Measurements from ENCODE around the gene EGFL6.
A peak's percentile ranks its signal among the peaks of the same experiment; 100 is the strongest.
"Not testable (repeated sequence)": the region's sequence is repeated elsewhere in the genome, so short reads cannot be mapped to it uniquely, and the experiment has no call there.

The EGFL6 gene

DNA sequence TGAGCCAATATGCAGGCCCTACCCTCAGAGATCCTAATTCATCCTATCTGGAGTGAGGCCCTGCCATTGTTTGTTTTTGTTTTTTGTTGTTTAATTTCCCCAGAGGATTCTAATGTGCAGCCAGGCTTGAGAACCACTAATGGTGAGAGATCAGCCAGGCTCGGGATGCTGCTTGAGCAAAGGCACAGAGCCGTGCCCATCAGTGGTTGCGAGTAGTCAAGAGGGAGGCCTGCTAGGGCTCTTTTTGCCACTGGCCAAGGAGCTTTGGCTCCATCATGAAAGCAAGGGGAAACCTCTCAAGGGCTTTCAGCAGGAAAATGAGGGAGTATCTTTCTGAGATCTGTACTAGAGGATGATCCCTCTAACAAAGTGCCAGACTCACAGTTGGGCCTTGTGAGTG, 86.3 kb downstream of the EGFL6 start:
- no peak for DNase-seq

DNA sequence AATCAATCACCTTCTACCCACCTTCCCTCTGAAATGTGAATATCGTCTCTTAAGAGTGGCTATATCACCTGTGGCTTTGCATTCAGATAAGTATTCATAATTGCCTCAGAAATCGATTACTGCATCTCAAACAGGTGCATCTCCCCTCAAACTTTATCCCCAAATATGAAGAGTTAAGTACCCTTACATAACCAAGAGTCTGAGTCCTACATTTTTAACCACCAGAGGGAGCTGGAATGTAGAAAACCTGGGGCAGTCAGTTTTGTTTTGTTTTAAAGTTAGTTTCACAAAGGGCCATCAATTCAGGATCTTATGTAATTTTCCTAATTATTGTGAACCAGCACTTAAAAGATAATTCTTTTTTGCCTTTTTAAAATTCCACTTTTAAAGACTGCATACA, 89.2 kb downstream of the EGFL6 start:
- DNase-seq = peak; percentile 24

DNA sequence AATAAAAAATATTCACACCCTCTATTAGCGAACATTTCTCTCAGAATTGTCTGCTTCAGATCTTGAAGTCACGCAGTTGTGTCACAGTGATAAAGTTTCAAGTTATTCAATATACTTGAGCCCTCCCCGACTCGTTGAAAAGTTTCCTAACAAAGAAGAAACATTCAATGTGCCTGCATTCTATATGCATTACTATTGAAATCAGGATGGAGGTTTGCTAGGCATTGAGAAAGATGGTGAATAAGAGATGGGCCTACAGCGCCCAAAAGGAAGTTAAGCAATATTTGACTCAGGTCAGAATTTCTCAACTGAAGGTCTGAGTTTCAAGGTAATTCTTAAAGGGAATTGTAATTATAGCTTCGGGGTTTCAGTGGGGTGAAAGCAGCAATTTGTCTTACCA, 89.7 kb downstream of the EGFL6 start:
- DNase-seq = no peak

DNA sequence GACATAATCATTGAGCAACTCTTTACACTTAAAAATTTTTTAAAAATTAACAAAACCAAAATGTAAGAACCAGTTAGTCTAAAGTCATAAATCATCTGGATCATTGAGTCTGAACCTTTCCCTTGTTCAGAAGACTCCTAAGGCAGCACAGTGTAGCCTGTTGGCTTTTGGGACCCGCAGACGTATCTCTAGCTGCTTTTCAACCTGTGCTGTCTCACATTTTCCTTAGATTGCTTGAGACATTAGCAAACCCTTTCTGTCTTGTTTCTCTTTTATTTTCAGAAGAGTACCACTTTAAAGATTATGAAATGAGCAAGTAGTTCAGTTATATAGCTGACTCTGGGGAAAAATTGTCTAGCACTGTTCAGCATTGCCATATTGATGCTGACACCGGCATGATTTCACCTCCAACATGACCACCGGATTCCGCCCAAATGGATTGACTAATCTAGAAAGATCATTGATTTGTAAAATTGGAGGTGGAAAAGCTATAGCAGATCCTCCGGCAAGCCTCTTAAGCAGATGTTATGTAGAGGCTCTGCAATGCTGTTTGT, 92.4 kb downstream of the EGFL6 start:
- DNase-seq = no peak

DNA sequence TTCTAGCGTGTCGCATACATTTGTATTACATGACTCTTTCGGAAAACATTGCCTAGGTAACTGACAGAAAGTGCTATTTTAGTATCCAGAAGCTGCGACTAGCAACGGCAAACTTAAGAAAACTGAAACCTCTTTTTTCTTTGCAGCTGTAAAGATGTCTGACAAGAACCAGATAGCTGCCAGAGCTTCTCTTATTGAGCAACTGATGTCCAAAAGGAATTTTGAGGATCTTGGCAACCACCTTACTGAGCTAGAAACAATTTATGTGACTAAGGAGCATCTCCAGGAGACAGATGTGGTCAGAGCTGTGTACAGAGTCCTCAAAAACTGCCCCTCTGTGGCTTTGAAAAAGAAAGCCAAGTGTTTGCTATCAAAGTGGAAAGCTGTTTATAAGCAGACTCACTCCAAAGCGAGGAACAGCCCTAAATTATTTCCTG, 93.0 kb downstream of the EGFL6 start:
- no peak for DNase-seq

- no peak for DNase-seq
Observed at GRCh38 chrX:13664020-13664419, 94.6 kb downstream of the EGFL6 start.

GRCh38 chrX:13666836-13667235, 97.4 kb downstream of the EGFL6 start:
- DNase-seq = no peak

DNA sequence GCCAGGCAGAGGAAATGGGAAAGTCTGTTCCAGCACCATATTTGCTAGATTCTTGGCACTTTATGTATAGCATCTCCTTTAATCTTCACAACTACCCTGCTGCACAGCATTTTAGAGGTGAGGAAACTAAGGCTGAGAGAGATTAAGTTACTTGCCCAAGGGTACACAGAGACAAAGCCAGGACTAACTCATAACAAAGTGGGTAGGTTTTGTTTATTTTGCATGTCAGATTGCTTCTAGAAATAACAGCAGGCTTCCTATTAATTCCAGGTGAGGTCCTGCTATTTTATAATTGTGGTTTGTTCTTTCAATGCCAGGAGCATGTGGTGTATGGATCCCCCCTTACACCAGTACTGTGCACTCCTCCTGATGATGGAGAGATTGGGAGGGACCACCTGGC, 98.5 kb downstream of the EGFL6 start:
- DNase-seq = no peak

DNA sequence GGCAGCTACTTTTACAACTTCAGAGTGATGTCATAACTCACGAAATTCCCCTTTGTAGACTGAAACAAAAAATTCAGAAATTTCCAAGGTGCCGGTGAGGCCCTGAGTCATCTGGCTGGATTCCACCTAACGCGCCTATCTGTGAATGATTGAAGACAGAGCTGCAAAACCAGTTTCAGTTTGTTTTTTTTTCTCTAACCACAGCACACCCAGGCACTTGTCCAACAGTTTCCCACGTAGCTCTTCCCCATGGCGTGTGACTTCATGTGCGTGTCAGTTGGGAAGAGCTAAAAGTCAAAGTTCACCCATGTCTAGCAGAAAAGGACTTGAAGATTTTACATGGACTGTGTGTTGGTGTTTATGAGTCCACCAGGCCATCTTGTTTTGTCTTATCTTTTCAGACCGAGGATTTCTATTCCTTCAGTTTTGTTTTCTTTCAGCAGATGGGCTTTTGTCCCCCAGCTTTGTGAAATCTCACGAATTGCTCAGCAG, 99.9 kb downstream of the EGFL6 start:
- no peak for DNase-seq

DNA sequence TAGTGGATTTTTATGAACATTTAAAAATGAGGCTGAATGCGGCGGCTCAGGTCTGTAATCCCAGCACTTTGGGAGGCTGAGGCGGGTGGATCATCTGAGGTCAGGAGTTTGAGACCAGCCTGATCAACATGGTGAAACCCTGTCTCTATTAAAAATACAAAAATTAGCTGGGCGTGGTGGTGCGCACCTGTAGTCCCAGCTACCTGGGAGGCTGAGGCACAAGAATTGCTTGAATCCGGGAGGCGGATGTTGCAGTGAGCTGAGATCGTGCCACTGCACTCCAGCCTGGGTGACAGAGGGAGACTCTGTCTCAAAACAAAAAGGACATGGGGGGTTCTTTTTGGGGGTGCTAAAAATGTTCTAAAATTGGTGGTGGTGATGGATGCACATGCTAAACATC, 100.4 kb downstream of the EGFL6 start:
- not testable (repeated sequence) for DNase-seq

DNA sequence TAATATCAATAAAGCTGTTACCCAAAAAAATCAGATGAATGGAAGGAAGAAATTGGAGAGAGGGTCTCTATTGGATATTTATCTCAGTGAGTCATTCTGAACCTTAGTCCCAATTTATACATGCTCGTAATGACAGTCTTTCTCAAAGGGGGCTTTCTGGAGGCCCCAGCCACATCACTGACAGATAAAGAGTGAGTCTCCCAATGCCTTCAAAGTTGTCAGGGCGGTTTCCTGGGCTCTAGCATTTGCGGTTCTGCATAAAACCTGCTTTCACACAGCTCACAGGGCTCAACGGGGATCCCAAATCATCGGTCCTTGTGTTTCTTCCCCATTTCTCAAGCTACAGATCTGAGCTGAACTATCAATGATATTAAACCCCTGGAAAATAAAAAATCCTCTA, 100.8 kb downstream of the EGFL6 start:
- no peak for DNase-seq

- DNase-seq = no peak
Observed at GRCh38 chrX:13673016-13673415, 103.6 kb downstream of the EGFL6 start.

- no peak for DNase-seq
Observed at GRCh38 chrX:13676885-13677284, 107.5 kb downstream of the EGFL6 start.

DNA sequence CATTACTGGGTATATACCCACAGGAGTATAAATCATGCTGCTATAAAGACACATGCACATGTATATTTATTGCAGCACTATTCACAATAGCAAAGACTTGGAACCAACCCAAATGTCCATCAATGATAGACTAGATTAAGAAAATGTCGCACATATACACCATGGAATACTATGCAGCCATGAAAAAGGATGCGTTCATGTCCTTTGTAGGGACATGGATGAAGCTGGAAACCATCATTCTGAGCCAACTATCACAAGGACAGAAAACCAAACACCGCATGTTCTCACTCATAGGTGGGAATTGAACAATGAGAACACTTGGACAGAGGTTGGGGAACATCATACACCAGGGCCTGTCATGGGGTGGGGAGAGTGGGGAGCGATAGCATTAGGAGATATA, 110.3 kb downstream of the EGFL6 start:
- not testable (repeated sequence) for DNase-seq

GRCh38 chrX:13681595-13681994, 112.2 kb downstream of the EGFL6 start:
- no peak for DNase-seq

All from GDM1 (cell line).